OCI-M2 (cell line): ENCODE measurements around the gene BCCIP.

Source experiments
- DNase-seq: peaks from one replicate; lab custom pipeline; 2025; ENCODE audit not compliant: unreplicated experiment; lab: John Stamatoyannopoulos, UW

Gene BCCIP

GRCh38 chr10:125883211-125883610 lies 59.9 kb downstream of the BCCIP start:
- DNase-seq: no peak
